Dendritic cell treated with granulocyte-macrophage colony-stimulating factor and Interleukin-4, amounts not matched to agents 40 ng/mL and 50 ng/mL, for 4 days (primary cell): ENCODE data around the gene DPP7.

Experiments
- H3K27ac Mint-ChIP-seq: one replicate; pipeline ENCODE4 v1.8.0; 2022; ENCODE audit warnings: mild to moderate bottlenecking, mixed read lengths
- H3K27me3 Mint-ChIP-seq: one replicate; pipeline ENCODE4 v1.8.0; 2022; ENCODE audit warnings: mild to moderate bottlenecking, mixed read lengths
- H3K36me3 Mint-ChIP-seq: one replicate; pipeline ENCODE4 v1.8.0; 2022; ENCODE audit warnings: low read depth, mixed read lengths
- H3K4me1 Mint-ChIP-seq: one replicate; pipeline ENCODE4 v1.8.0; 2022; ENCODE audit warnings: low read depth, mixed read lengths
- H3K4me3 Mint-ChIP-seq: one replicate; pipeline ENCODE4 v1.8.0; 2022; ENCODE audit warnings: mild to moderate bottlenecking, moderate library complexity, mixed read lengths
- H3K9me3 Mint-ChIP-seq: one replicate; pipeline ENCODE4 v1.8.0; 2022; ENCODE audit warnings: mixed read lengths
- intact Hi-C: fragments of 100-400 bp; cut with micrococcal nuclease; formaldehyde crosslinking; loops from one replicate; pipeline ENCODE4 v1.15.0; 2022

The DPP7 gene

DNA sequence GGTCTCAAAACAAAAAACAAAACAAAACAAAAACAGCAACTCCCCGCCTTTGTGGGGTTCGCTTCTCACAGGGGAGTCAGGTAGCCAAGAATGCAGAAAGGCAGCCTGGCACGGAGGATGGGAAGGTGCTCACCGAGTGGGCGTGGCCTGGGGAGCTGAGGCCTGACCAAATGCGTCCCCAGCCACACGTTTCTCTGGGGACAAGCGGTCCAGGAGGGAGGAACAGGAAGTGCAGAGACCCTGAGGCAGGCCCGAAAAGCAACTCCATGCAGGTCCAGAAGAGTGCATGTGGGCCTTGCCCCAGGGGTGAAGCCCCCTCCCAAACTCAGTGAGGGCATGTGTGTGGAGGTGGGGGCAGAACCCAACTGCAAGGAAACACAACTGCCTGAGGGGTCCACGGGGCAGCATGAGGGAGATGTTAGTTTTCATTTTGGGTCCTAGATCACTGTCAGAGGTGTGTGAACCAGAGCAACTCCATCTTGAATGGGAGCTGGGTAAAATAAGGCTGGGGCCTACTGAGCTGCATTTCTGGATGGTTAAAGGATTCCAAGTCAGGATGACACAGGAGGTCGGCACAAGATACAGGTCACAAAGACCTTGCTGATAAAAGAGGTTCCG, 39.8 kb downstream of the DPP7 start:
- Mint-ChIP-seq H3K27me3 (no peaks in the 10 kb centered on the region), H3K4me1 (peaks cover 68% of the 10 kb centered on the region), H3K27ac (peak overlapping the region; percentile 89), H3K9me3 (no peaks in the 10 kb centered on the region), H3K4me3 (no peak overlapping the region), H3K36me3 (peaks cover 26% of the 10 kb centered on the region)
- intact Hi-C loops, result no loop called here

DNA sequence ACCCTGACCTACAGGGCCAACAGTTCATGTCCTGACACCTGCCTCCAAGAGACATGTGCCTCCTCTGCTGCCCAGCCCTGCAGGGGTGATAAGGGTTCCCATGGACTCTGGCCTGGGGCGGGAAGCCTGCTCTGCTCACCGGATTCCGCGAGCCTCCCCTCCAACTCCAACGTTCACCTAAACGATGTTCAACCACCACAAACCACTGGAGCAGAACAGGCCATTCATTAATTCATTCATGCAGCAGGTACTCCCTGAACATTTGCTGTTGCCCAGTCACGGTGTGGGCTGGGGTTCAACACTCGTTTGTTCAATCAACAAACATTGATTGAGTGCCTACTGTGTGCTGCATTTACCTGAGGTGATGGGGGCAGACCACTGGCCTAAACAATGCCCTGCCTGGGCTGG, 40.5 kb downstream of the DPP7 start:
- Mint-ChIP-seq H3K27me3 (no peaks in the 10 kb centered on the region), H3K27ac (peak overlapping the region; percentile 89), H3K36me3 (peaks cover 19% of the 10 kb centered on the region), H3K4me1 (peaks cover 65% of the 10 kb centered on the region), H3K4me3 (peak overlapping the region; percentile 23), H3K9me3 (no peaks in the 10 kb centered on the region)
- intact Hi-C loops, result no loop called here

GRCh38 chr9:137071282-137071681, 43.3 kb downstream of the DPP7 start:
- intact Hi-C loops, result no loop called here
- no peaks in the 10 kb centered on the region for H3K9me3 Mint-ChIP-seq
- no peaks in the 10 kb centered on the region for H3K27me3 Mint-ChIP-seq
- peaks cover 6% of the 10 kb centered on the region for H3K36me3 Mint-ChIP-seq
- H3K4me1 Mint-ChIP-seq, result peaks cover 63% of the 10 kb centered on the region
- H3K27ac Mint-ChIP-seq, result peak overlapping the region; percentile 89
- H3K4me3 Mint-ChIP-seq, result peak overlapping the region; percentile 83

- peak overlapping the region; percentile 83 for H3K4me3 Mint-ChIP-seq
- H3K9me3 Mint-ChIP-seq, result no peaks in the 10 kb centered on the region
- no peaks in the 10 kb centered on the region for H3K27me3 Mint-ChIP-seq
- intact Hi-C loops, result no loop called here
- H3K4me1 Mint-ChIP-seq, result peaks cover 63% of the 10 kb centered on the region
- H3K36me3 Mint-ChIP-seq, result peaks cover 6% of the 10 kb centered on the region
- H3K27ac Mint-ChIP-seq, result peak overlapping the region; percentile 89
Measured at GRCh38 chr9:137070906-137071275, 43.6 kb downstream of the DPP7 start.

DNA sequence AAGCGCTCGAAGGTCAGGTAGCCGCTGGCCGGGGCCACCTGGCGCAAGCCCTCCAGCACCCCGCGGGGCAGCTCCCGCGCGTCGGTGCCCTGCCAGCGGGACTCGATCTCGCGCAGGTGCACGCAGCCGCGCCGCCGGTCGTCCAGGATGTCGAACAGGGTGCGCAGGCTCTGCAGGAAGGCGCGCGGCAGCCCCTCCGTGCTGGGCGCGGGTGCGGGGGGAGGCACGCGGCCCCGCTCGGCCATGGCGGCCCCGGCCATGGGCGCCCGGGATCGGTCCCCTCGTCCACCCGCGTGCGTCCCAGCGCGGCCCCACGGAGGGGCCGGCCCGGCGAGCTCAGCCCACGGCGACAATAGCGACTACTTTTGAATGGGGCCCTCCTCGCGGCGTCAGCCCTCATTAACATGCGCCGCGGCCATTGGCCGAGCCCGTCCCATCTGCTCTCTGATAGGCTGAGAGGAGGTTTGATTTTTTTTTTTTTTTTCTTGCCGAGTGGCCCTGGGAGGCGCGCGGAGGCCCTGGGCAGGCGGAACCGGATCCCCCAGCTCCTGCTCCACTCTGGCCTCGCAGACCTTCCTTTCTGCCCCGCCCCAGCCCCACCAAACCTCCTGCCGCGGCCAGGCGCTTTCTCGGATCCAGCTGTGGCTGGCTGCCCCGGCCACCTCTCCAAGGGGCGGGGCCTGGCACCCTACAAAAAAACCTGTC, 44.2 kb downstream of the DPP7 start, which contains the start of gene SAPCD2:
Gene SAPCD2 (minus strand): TSS at position 357 of the 705 bp plus-strand sequence. CDS start 97 bp downstream, at position 260.
- intact Hi-C loops, result no loop called here
- Mint-ChIP-seq H3K4me1 (peaks cover 59% of the 10 kb centered on the region), H3K36me3 (peaks cover 11% of the 10 kb centered on the region), H3K27ac (peak within 1 kb of the TSS; percentile 89), H3K4me3 (peak within 1 kb of the TSS; percentile 83), H3K9me3 (no peaks in the 10 kb centered on the region), H3K27me3 (no peaks in the 10 kb centered on the region)

DNA sequence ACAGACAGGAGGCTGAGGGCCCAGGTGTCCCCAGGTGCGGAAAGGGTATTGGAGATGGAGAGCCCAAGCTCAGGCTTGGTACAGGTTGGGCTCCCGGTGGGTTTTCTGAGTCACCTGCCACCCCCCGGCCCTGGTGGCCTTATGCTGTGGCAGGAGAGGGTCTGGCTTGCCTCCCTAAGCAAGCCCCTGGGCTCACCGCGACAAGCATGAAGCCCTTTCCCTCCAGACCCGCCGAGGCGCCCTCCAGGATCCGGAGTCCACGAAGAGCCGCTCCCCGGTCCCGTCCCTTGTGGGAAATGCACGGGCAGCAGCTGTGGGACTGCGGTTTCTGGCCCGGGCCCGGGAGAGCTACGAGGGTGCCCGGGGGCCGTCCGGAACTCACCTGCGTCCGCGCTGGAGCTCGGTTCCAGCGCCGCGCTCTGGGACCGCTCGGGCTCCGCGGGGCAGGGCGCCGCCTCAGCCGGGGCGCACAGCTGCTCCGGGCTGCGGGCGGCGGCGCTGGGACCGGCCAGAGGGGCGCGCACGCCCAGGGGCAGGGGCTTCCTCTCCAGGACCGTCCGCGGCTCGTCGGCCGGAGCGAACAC, 44.9 kb downstream of the DPP7 start:
- Mint-ChIP-seq H3K4me1 (peaks cover 52% of the 10 kb centered on the region), H3K27me3 (no peaks in the 10 kb centered on the region), H3K4me3 (peak overlapping the region; percentile 37), H3K36me3 (peaks cover 14% of the 10 kb centered on the region), H3K9me3 (no peaks in the 10 kb centered on the region), H3K27ac (no peak overlapping the region)
- intact Hi-C loops, result no loop called here

GRCh38 chr9:137068539-137069507, 45.7 kb downstream of the DPP7 start:
- Mint-ChIP-seq H3K36me3 (peaks cover 13% of the 10 kb centered on the region), H3K9me3 (no peaks in the 10 kb centered on the region), H3K4me3 (peak overlapping the region; percentile 37), H3K27ac (no peak overlapping the region), H3K27me3 (no peaks in the 10 kb centered on the region), H3K4me1 (peaks cover 51% of the 10 kb centered on the region)
- intact Hi-C loops, result no loop called here

DNA sequence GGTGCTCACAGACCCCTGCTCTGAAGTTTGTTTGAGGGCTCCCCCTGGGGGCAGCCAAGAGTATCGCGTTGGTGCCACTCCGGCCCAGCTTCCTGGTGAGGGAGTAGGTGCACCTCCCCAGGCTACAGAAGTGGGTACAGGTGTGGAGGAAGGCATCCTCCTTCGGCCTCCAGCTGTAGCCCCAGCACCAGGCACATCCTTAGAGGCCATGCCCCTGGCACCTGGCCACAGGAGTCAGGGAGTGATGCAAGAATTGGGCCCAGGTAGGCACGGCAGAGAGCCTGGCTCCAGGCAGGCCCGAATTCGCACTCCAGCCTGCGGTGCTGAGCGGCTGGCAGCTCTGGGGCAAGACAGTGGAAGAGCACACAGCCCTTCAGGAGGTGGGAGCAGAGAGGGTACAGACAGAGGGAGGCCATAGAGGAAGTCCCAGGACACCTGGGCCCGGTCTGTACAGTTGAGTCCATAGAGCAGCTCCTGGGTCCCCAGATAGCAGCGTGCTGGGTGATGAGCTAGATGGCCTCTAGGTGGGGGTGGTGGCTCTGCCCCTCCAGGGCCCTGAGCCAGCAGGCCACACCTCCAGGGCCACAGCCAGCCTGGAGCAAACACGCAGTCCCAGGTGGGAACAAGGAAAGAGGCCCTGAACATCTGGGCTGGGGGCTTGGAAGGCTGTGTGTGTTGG, 46.5 kb downstream of the DPP7 start:
- Mint-ChIP-seq H3K36me3 (peaks cover 13% of the 10 kb centered on the region), H3K4me3 (no peak overlapping the region), H3K27me3 (no peaks in the 10 kb centered on the region), H3K4me1 (peaks cover 44% of the 10 kb centered on the region), H3K9me3 (no peaks in the 10 kb centered on the region), H3K27ac (peak overlapping the region; percentile 57)
- intact Hi-C loops, result no loop called here

GRCh38 chr9:137066096-137066861, 48.3 kb downstream of the DPP7 start:
- intact Hi-C loops, result no loop called here
- Mint-ChIP-seq H3K36me3 (peaks cover 13% of the 10 kb centered on the region), H3K27me3 (peaks cover 10% of the 10 kb centered on the region), H3K4me1 (peaks cover 29% of the 10 kb centered on the region), H3K9me3 (no peaks in the 10 kb centered on the region), H3K4me3 (no peak overlapping the region), H3K27ac (no peak overlapping the region)

- peaks cover 13% of the 10 kb centered on the region for H3K36me3 Mint-ChIP-seq
- H3K27ac Mint-ChIP-seq, result no peak overlapping the region
- H3K9me3 Mint-ChIP-seq, result no peaks in the 10 kb centered on the region
- H3K4me1 Mint-ChIP-seq, result peaks cover 26% of the 10 kb centered on the region
- intact Hi-C loops, result loop anchor here (2.0 kb wide), 1 partner anchor 19 kb away; the partner anchor contains the start of gene NPDC1
- H3K4me3 Mint-ChIP-seq, result no peak overlapping the region
- peaks cover 16% of the 10 kb centered on the region for H3K27me3 Mint-ChIP-seq
Measured at GRCh38 chr9:137065336-137065967, 49.1 kb downstream of the DPP7 start.

- Mint-ChIP-seq H3K36me3 (peaks cover 13% of the 10 kb centered on the region), H3K9me3 (no peaks in the 10 kb centered on the region), H3K27ac (no peak overlapping the region), H3K27me3 (peaks cover 20% of the 10 kb centered on the region), H3K4me3 (no peak overlapping the region), H3K4me1 (peaks cover 26% of the 10 kb centered on the region)
- intact Hi-C loops, result loop anchor here (2.0 kb wide), 1 partner anchor 18 kb away; the partner anchor contains the start of gene NPDC1
Measured at GRCh38 chr9:137064880-137065164, 49.7 kb downstream of the DPP7 start.

- H3K4me1 Mint-ChIP-seq, result peaks cover 25% of the 10 kb centered on the region
- H3K27ac Mint-ChIP-seq, result no peak overlapping the region
- H3K27me3 Mint-ChIP-seq, result peaks cover 20% of the 10 kb centered on the region
- H3K36me3 Mint-ChIP-seq, result peaks cover 13% of the 10 kb centered on the region
- no peaks in the 10 kb centered on the region for H3K9me3 Mint-ChIP-seq
- intact Hi-C loops, result loop anchor here (2.0 kb wide), 1 partner anchor 17 kb away; the partner anchor contains the start of gene NPDC1
- no peak overlapping the region for H3K4me3 Mint-ChIP-seq
Measured at GRCh38 chr9:137064027-137064879, 50.3 kb downstream of the DPP7 start.
